ENCODE results near the gene RERE. TPM values are rescaled to one million over a fixed set of nuclear protein-coding genes. Genes with fewer than 3 reads are reported as not detected.
"Not testable (repeated sequence)": the region's sequence is repeated elsewhere in the genome, so short reads cannot be mapped to it uniquely, and the experiment has no call there.

Gene RERE
- total RNA-seq, 1 experiment from 2014 or later, result 55.2 TPM

DNA sequence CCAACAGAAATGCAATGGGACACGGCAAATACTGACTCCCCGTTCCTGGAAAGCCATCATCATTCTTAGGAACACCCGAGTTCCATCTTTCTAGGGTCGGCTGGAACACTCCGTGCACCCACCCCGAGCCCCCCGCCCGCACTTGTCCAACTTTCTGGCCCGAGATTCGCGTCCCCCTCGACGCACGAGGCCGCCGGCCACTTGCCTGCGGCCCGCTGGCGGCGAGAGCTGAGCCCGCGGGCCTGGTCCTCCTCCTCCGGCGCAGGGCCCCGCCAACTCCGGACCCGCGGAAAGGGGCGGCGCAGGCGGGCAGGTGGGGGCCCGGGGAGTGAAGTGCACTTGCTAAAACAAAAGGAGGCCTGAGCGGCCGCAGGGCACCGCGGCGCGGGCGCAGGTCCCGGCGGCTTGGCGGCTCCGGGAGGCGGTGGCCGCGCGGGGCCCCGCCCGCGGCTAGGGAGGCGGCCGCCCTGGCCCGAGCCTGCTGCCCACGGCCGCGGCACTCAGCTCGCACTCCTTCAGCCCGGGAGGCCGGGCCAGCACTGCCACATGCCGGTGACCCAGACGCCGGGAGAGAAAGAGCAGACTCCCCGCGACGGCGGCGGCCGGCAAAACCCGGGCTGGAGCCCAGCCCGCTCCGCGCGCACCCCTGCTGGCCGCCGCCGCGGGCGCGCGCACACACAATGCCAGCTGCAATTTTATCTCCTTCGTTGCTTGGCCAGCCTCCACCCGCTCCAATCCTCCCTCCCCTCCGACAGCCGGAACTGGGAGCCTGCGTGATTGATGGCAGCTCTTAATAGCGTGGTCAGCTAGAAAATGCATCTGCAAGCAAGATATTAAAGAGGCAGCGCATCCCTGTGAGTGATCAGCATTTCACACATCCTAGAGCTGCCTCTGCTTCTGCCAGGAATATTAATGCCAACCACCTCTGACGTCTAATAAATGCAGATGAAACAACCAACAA is 114.3 kb downstream of the RERE start:
- Histone ChIP-seq H3K4me3 (ENCODE audit: low read length) (peak overlapping the region; percentile 43; the same call in 1 of the 2 replicates), H3K27me3 (ENCODE audit: low read length) (peaks cover 4% of the 10 kb centered on the region; the same call in 1 of the 2 replicates), H3K4me1 (ENCODE audit: low read length) (peaks cover 8% of the 10 kb centered on the region), H3K9me3 (ENCODE audit: low read length) (no peaks in the 10 kb centered on the region), H2AFZ (ENCODE audit: low read length) (no peak overlapping the region), H3K27ac (ENCODE audit: low read length) (no peak overlapping the region), H3K9me2 (replicated peaks; ENCODE audit: insufficient read depth, low read length) (no peaks in the 10 kb centered on the region), H3K36me3 (ENCODE audit: insufficient read depth, low read length) (no peaks in the 10 kb centered on the region), H3K4me2 (ENCODE audit: low read depth, low read length, poor library complexity, severe bottlenecking) (peak overlapping the region; percentile 60), H4K20me1 (ENCODE audit: insufficient read depth, low read depth, low read length) (peaks cover 72% of the 10 kb centered on the region), H3K79me2 (ENCODE audit: low read length) (no peaks in the 10 kb centered on the region), H3K9ac (ENCODE audit: low read length) (peak overlapping the region; percentile 28; the same call in 1 of the 2 replicates)
- peak; percentile 61 for DNase-seq

DNA sequence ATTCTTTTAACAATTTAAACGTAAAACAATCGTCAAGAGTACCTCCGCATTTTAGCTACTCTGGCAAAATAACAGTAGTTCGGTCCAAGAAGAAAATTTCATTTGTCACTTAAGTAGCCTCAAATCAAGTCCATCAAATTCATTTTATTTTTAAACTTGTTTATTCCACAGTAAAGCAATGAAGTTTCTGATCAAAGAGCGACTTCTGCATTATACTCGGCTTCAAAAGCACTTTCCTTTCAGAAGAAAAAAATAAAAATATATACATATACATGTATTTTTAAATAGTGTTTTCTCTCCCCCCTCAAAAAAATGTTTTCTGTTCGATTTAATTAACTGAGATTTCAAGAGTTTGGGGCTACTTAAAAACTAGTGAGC is 115.0 kb downstream of the RERE start:
- H2AFZ ChIP-seq (ENCODE audit: low read length), result no peak overlapping the region

DNA sequence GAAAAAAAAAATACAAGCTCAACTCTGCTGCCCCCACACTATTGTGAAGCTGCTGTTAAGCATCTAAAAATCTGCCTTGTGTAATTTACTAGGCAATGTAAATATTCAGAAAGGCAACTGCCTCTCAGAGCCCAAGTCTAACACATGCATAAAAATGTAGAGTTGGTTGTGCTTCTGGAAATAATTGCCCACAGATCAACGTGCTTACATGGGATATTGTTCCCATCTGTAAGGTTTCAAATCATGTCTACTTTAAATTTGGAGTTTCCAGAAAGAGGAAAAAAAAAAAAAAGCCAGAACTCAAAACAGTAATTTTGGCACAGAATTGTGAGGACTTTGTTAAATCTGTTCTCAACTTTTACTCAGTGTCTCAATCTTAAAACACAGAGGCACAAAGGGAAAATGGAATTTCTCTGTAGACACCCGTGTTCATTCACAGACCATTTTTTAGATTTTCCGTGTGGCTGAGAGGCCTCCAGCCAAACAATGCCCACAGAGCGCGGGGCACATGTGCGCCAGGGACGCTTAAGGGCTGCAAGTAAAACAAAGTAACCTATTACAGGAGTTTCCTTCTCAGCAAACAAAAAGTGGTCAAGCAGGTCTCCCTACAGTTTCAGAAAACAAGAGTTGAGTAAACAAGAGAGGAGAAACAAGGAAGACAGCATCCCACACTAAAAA is 115.5 kb downstream of the RERE start:
- H4K20me1 ChIP-seq (ENCODE audit: insufficient read depth, low read depth, low read length), result peaks cover 71% of the 10 kb centered on the region
- H3K4me1 ChIP-seq (ENCODE audit: low read length), result peaks cover 8% of the 10 kb centered on the region
- H3K36me3 ChIP-seq (ENCODE audit: insufficient read depth, low read length), result no peaks in the 10 kb centered on the region
- DNase-seq, result no peak
- H3K27ac ChIP-seq (ENCODE audit: low read length), result no peak overlapping the region
- H3K9me3 ChIP-seq (ENCODE audit: low read length), result no peaks in the 10 kb centered on the region
- no peak overlapping the region for H2AFZ ChIP-seq (ENCODE audit: low read length)
- no peak overlapping the region for H3K9ac ChIP-seq (ENCODE audit: low read length)
- no peaks in the 10 kb centered on the region for H3K79me2 ChIP-seq (ENCODE audit: low read length)
- H3K9me2 ChIP-seq (replicated peaks; ENCODE audit: insufficient read depth, low read length), result no peaks in the 10 kb centered on the region
- peaks cover 4% of the 10 kb centered on the region; the same call in 1 of the 2 replicates for H3K27me3 ChIP-seq (ENCODE audit: low read length)
- H3K4me3 ChIP-seq (ENCODE audit: low read length), result no peak overlapping the region
- no peak overlapping the region for H3K4me2 ChIP-seq (ENCODE audit: low read depth, low read length, poor library complexity, severe bottlenecking)

More for the DNA sequence above, 115.0 kb downstream of the RERE start:
- H3K9ac ChIP-seq (ENCODE audit: low read length), result no peak overlapping the region
- no peak for DNase-seq
- peaks cover 75% of the 10 kb centered on the region for H4K20me1 ChIP-seq (ENCODE audit: insufficient read depth, low read depth, low read length)
- H3K4me3 ChIP-seq (ENCODE audit: low read length), result no peak overlapping the region
- H3K9me3 ChIP-seq (ENCODE audit: low read length), result no peaks in the 10 kb centered on the region
- H3K36me3 ChIP-seq (ENCODE audit: insufficient read depth, low read length), result no peaks in the 10 kb centered on the region
- H3K4me2 ChIP-seq (ENCODE audit: low read depth, low read length, poor library complexity, severe bottlenecking), result peak overlapping the region; percentile 60
- H3K4me1 ChIP-seq (ENCODE audit: low read length), result peaks cover 8% of the 10 kb centered on the region
- H3K27ac ChIP-seq (ENCODE audit: low read length), result no peak overlapping the region
- no peaks in the 10 kb centered on the region for H3K9me2 ChIP-seq (replicated peaks; ENCODE audit: insufficient read depth, low read length)
- H3K27me3 ChIP-seq (ENCODE audit: low read length), result peaks cover 4% of the 10 kb centered on the region; the same call in 1 of the 2 replicates
- H3K79me2 ChIP-seq (ENCODE audit: low read length), result no peaks in the 10 kb centered on the region

DNA sequence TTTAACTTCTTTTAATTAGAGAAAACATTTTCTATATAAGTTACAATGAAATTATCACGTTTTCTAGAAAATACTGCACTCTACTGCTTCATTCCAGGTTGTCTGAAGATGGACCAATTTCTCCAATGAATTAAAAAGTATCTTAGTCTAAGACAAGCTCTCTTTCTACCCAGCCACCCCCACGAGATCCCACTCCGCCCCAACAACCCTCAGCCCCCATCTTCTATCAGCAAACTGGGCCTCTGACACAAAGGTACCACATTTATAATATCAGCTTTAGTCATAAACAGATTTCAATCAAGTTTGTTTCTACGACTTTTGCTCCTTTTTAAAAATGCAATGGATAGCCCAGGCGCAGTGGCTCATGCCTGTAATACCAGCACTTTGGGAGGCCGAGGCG is 117.8 kb downstream of the RERE start:
- Histone ChIP-seq H2AFZ (ENCODE audit: low read length) (no peak overlapping the region), H3K79me2 (ENCODE audit: low read length) (no peaks in the 10 kb centered on the region), H3K4me1 (ENCODE audit: low read length) (peaks cover 8% of the 10 kb centered on the region), H3K9ac (ENCODE audit: low read length) (no peak overlapping the region), H4K20me1 (ENCODE audit: insufficient read depth, low read depth, low read length) (peaks cover 65% of the 10 kb centered on the region), H3K9me3 (ENCODE audit: low read length) (no peaks in the 10 kb centered on the region), H3K4me3 (ENCODE audit: low read length) (no peak overlapping the region), H3K9me2 (replicated peaks; ENCODE audit: insufficient read depth, low read length) (no peaks in the 10 kb centered on the region), H3K36me3 (ENCODE audit: insufficient read depth, low read length) (no peaks in the 10 kb centered on the region), H3K4me2 (ENCODE audit: low read depth, low read length, poor library complexity, severe bottlenecking) (no peak overlapping the region), H3K27ac (ENCODE audit: low read length) (no peak overlapping the region), H3K27me3 (ENCODE audit: low read length) (peaks cover 4% of the 10 kb centered on the region; the same call in 1 of the 2 replicates)
- no peak for DNase-seq

DNA sequence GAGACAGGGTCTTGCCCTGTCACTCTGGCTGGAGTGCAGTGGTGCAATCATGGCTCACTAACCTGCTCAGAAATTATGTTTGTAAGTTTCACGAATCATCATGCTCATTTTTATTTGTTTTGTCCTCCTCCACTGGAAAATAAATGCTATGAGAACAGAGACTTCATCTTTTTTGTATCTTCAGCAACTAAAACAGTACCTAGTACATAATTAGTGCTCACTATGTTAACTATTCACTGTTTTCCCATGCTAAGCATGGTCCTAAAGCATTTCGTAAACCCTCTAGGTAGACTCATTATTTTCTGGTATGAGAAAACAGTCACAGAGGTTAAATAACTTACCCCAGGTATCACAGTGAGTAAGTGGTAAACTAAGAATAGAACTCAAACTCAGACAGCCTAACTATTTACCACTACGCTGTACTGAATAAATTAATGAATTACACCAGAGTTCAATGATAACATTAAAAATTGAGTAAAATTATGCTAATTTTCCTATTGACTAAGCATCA is 118.4 kb downstream of the RERE start:
- no peaks in the 10 kb centered on the region for H3K9me2 ChIP-seq (replicated peaks; ENCODE audit: insufficient read depth, low read length)
- H3K4me3 ChIP-seq (ENCODE audit: low read length), result no peak overlapping the region
- H3K27ac ChIP-seq (ENCODE audit: low read length), result no peak overlapping the region
- no peaks in the 10 kb centered on the region for H3K9me3 ChIP-seq (ENCODE audit: low read length)
- no peaks in the 10 kb centered on the region for H3K36me3 ChIP-seq (ENCODE audit: insufficient read depth, low read length)
- peaks cover 60% of the 10 kb centered on the region for H4K20me1 ChIP-seq (ENCODE audit: insufficient read depth, low read depth, low read length)
- no peaks in the 10 kb centered on the region for H3K79me2 ChIP-seq (ENCODE audit: low read length)
- peaks cover 4% of the 10 kb centered on the region; the same call in 1 of the 2 replicates for H3K27me3 ChIP-seq (ENCODE audit: low read length)
- no peak overlapping the region for H2AFZ ChIP-seq (ENCODE audit: low read length)
- no peak overlapping the region for H3K4me2 ChIP-seq (ENCODE audit: low read depth, low read length, poor library complexity, severe bottlenecking)
- H3K4me1 ChIP-seq (ENCODE audit: low read length), result peaks cover 8% of the 10 kb centered on the region
- H3K9ac ChIP-seq (ENCODE audit: low read length), result no peak overlapping the region
- no peak for DNase-seq

DNA sequence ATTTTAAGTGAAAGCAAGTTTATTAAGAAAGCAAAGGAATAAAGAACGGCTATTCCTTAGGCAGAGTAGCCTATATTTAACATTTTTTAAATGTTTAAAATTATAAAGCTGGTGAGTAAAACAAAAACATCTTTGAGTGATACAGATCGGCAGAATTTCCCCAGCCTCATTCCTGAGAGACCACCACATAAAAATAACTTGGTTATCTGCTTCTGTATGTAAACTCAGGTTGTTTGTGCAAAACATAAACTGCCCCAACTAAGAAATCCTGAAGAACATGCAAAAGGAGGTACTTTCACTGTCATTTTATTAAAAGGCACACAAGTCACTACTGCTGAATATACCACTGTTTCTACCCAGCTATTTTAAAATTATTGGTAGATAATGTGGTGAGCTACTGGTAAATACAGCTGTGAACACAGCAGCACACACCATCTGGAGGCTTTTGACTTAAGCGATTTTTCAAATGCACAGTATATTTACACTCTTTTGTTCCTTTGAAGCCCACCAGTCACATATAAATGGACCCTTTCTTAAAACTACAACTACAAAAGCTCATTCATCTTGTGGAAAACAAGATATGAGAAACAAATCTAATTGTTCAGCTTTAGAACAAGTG is 119.3 kb downstream of the RERE start:
- H3K36me3 ChIP-seq (ENCODE audit: insufficient read depth, low read length), result no peaks in the 10 kb centered on the region
- H3K79me2 ChIP-seq (ENCODE audit: low read length), result no peaks in the 10 kb centered on the region
- H3K4me1 ChIP-seq (ENCODE audit: low read length), result peaks cover 3% of the 10 kb centered on the region
- H3K27ac ChIP-seq (ENCODE audit: low read length), result no peak overlapping the region
- H3K4me2 ChIP-seq (ENCODE audit: low read depth, low read length, poor library complexity, severe bottlenecking), result no peak overlapping the region
- no peak for DNase-seq
- no peak overlapping the region for H3K9ac ChIP-seq (ENCODE audit: low read length)
- no peak overlapping the region for H3K4me3 ChIP-seq (ENCODE audit: low read length)
- no peaks in the 10 kb centered on the region for H3K9me2 ChIP-seq (replicated peaks; ENCODE audit: insufficient read depth, low read length)
- no peak overlapping the region for H2AFZ ChIP-seq (ENCODE audit: low read length)
- peaks cover 4% of the 10 kb centered on the region; the same call in 1 of the 2 replicates for H3K27me3 ChIP-seq (ENCODE audit: low read length)
- H4K20me1 ChIP-seq (ENCODE audit: insufficient read depth, low read depth, low read length), result peaks cover 60% of the 10 kb centered on the region
- no peaks in the 10 kb centered on the region for H3K9me3 ChIP-seq (ENCODE audit: low read length)

DNA sequence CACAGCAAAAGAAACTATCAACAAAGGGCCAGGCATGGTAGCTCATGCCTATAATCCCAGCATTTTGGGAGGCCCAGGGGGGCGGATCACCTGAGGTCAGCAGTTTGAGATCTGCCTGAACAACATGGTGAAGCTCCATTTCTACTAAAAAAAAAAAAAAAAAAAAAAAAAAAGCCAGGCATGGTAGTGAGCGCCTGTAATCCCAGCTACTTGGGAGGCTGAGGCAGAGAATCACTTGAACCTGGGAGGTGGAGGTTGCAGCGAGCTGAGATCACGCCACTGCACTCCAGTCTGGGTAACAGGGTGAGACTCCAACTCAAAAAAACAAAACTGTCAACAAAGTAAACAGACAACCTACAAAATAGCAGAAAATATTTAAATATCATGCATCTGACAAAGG is 122.0 kb downstream of the RERE start:
- H3K27me3 ChIP-seq (ENCODE audit: low read length); H3K9me3 ChIP-seq (ENCODE audit: low read length); DNase-seq; H3K79me2 ChIP-seq (ENCODE audit: low read length); H3K36me3 ChIP-seq (ENCODE audit: insufficient read depth, low read length); H3K9me2 ChIP-seq (replicated peaks; ENCODE audit: insufficient read depth, low read length); H3K4me2 ChIP-seq (ENCODE audit: low read depth, low read length, poor library complexity, severe bottlenecking); H3K4me3 ChIP-seq (ENCODE audit: low read length); H3K27ac ChIP-seq (ENCODE audit: low read length); H3K9ac ChIP-seq (ENCODE audit: low read length); H3K4me1 ChIP-seq (ENCODE audit: low read length); H2AFZ ChIP-seq (ENCODE audit: low read length): not testable (repeated sequence)
- H4K20me1 ChIP-seq (ENCODE audit: insufficient read depth, low read depth, low read length), result peaks cover 55% of the 10 kb centered on the region

DNA sequence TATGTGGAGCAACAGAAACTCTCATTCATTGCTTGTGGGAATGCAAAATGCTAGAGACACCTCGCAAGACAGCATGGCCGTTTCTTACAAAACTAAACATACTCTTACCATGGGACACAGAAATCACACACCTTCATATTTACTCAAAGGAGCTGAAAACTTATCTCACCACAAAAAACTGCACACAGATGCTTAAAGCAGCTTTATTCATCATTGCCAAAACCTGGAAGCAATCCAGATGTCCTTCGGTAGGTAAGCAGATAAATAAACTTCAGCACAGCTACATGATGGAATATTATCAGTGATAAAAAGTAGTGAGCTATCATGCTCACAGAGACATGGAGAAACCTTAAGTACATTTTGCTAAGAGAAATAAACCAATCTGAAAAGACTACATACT is 124.3 kb downstream of the RERE start:
- no peaks in the 10 kb centered on the region for H3K9me2 ChIP-seq (replicated peaks; ENCODE audit: insufficient read depth, low read length)

More for the DNA sequence above, 124.3 kb downstream of the RERE start:
- Histone ChIP-seq H3K4me1 (ENCODE audit: low read length) (peaks cover 11% of the 10 kb centered on the region), H4K20me1 (ENCODE audit: insufficient read depth, low read depth, low read length) (peaks cover 56% of the 10 kb centered on the region), H3K9me3 (ENCODE audit: low read length) (no peaks in the 10 kb centered on the region), H3K27ac (ENCODE audit: low read length) (no peak overlapping the region), H3K36me3 (ENCODE audit: insufficient read depth, low read length) (no peaks in the 10 kb centered on the region), H3K79me2 (ENCODE audit: low read length) (no peaks in the 10 kb centered on the region), H3K9ac (ENCODE audit: low read length) (no peak overlapping the region), H3K4me3 (ENCODE audit: low read length) (no peak overlapping the region), H3K4me2 (ENCODE audit: low read depth, low read length, poor library complexity, severe bottlenecking) (no peak overlapping the region), H3K27me3 (ENCODE audit: low read length) (no peaks in the 10 kb centered on the region), H2AFZ (ENCODE audit: low read length) (no peak overlapping the region)
- no peak for DNase-seq

All from Karpas-422 (cell line).